ENCODE data around the gene PIM2. TPM values are rescaled to one million over a fixed set of nuclear protein-coding genes. Genes with fewer than 3 reads are reported as not detected.

The PIM2 gene
- total RNA-seq, 1 experiment from 2014 or later, result 15.6 TPM

DNA sequence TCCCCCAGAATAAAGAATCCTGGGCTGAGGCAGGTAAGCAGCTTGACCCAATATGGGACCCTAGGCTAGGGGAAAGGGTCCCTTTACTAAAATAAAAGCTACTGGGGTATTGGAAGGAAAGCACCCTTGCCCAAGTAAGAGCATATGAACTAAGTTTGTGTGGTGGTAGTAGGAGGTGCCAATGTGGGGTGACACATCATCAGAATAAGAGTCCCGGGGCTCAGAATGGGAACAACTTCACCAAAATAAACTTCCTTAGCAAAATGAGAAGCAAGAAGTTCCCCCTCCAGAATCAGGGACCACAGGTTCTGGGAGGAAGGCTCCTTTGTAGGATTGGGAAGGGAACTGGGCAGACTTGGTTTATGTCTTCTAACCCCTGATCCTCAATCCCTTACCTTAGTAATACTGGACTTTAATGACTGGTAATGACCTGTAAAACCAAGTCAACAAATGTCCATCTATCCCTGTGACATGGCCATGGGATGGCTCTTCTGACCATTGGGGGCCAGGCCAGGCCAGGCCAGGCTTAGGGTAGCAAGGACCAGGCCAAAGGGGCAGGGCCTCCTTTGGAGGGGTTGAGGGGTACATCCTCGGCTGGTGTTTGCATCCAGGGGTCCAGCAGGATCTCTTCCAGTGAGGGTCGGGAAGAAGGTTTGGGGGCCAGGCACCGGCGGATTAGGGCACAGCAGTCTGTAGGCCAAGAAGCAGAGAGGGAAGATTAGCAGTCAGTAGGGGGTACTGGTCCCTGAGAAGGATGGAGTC, 5.0 kb downstream of the PIM2 start:
- H4K20me1 ChIP-seq (ENCODE audit: insufficient read depth), result no peaks in the 10 kb centered on the region
- H3K9ac ChIP-seq (ENCODE audit: low read length), result no peak overlapping the region
- ATAC-seq (no peak), DNase-seq (ENCODE audit: low read depth, low spot score) (no peak)
- H3K4me2 ChIP-seq (ENCODE audit: low read length), result no peak overlapping the region
- H3K79me2 ChIP-seq (ENCODE audit: insufficient read depth, low read length), result peaks cover 58% of the 10 kb centered on the region
- H3K27me3 ChIP-seq (ENCODE audit: insufficient read depth, low read length), result no peaks in the 10 kb centered on the region
- no peaks in the 10 kb centered on the region for H3K9me2 ChIP-seq (ENCODE audit: insufficient read depth)
- no TSS peak for BruUV-seq (replicated peaks)
- H3K9me3 ChIP-seq (ENCODE audit: control insufficient read depth in 1 of 2, insufficient read depth in 1 of 2, low read depth in 1 of 2, low read length in 2 of 2), result no peaks in the 10 kb centered on the region
- intact Hi-C loops (cut with micrococcal nuclease), result no loop called here
- peaks cover 7 to 12% of the 10 kb centered on the region in 2 experiments; a peak in 3 of 4 replicates for H3K36me3 ChIP-seq (ENCODE audit: control insufficient read depth in 1 of 2, insufficient read depth in 2 of 2, low read length in 2 of 2)
- ChIA-PET POLR2A (no interaction called here), CTCF (no interaction called here), RAD21 (ENCODE audit: low non-redundant PET in 1 of 2, low total read pairs in 2 of 2, uncharacterized antibody in 2 of 2, unreplicated experiment in 2 of 2) (no interaction called here)
- TF ChIP-seq, protein P1, sequence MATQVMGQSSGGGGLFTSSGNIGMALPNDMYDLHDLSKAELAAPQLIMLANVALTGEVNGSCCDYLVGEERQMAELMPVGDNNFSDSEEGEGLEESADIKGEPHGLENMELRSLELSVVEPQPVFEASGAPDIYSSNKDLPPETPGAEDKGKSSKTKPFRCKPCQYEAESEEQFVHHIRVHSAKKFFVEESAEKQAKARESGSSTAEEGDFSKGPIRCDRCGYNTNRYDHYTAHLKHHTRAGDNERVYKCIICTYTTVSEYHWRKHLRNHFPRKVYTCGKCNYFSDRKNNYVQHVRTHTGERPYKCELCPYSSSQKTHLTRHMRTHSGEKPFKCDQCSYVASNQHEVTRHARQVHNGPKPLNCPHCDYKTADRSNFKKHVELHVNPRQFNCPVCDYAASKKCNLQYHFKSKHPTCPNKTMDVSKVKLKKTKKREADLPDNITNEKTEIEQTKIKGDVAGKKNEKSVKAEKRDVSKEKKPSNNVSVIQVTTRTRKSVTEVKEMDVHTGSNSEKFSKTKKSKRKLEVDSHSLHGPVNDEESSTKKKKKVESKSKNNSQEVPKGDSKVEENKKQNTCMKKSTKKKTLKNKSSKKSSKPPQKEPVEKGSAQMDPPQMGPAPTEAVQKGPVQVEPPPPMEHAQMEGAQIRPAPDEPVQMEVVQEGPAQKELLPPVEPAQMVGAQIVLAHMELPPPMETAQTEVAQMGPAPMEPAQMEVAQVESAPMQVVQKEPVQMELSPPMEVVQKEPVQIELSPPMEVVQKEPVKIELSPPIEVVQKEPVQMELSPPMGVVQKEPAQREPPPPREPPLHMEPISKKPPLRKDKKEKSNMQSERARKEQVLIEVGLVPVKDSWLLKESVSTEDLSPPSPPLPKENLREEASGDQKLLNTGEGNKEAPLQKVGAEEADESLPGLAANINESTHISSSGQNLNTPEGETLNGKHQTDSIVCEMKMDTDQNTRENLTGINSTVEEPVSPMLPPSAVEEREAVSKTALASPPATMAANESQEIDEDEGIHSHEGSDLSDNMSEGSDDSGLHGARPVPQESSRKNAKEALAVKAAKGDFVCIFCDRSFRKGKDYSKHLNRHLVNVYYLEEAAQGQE (IDR thresholded peaks at IDR 0.05; ENCODE audit: low read depth), result no peak
- TF ChIP-seq CBX3 (IDR thresholded peaks at IDR 0.05; ENCODE audit: low read depth), result no peak
- TF ChIP-seq RAD21 (IDR thresholded peaks at IDR 0.05; ENCODE audit: low read depth), result no peak
- TF ChIP-seq, protein P2, sequence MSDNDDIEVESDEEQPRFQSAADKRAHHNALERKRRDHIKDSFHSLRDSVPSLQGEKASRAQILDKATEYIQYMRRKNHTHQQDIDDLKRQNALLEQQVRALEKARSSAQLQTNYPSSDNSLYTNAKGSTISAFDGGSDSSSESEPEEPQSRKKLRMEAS (IDR thresholded peaks at IDR 0.05), result no peak
- no peak for TF ChIP-seq FOSL1 (IDR thresholded peaks at IDR 0.05; ENCODE audit: low read depth)
- no peak for TF ChIP-seq ELF1 (IDR thresholded peaks at IDR 0.05; ENCODE audit: borderline replicate concordance, low read depth)
- no peak for TF ChIP-seq POLR2AphosphoS5 (IDR thresholded peaks at IDR 0.05; ENCODE audit: low read depth, low read length)
- no peak for TF ChIP-seq ZNF274 (IDR thresholded peaks at IDR 0.05; ENCODE audit: low read depth, low read length)
- TF ChIP-seq POLR2A (IDR thresholded peaks at IDR 0.05; ENCODE audit: borderline replicate concordance, extremely low read depth, insufficient read depth, insufficient read length), result no peak
- TF ChIP-seq TCF7L2 (IDR thresholded peaks at IDR 0.05; ENCODE audit: borderline replicate concordance, extremely low read depth, insufficient read depth, insufficient read length), result no peak
- no peak for TF ChIP-seq SP1 (IDR thresholded peaks at IDR 0.05; ENCODE audit: low read depth)
- TF ChIP-seq, protein P3, sequence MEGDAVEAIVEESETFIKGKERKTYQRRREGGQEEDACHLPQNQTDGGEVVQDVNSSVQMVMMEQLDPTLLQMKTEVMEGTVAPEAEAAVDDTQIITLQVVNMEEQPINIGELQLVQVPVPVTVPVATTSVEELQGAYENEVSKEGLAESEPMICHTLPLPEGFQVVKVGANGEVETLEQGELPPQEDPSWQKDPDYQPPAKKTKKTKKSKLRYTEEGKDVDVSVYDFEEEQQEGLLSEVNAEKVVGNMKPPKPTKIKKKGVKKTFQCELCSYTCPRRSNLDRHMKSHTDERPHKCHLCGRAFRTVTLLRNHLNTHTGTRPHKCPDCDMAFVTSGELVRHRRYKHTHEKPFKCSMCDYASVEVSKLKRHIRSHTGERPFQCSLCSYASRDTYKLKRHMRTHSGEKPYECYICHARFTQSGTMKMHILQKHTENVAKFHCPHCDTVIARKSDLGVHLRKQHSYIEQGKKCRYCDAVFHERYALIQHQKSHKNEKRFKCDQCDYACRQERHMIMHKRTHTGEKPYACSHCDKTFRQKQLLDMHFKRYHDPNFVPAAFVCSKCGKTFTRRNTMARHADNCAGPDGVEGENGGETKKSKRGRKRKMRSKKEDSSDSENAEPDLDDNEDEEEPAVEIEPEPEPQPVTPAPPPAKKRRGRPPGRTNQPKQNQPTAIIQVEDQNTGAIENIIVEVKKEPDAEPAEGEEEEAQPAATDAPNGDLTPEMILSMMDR (IDR thresholded peaks at IDR 0.05 in 2 of 3, conservative IDR thresholded peaks at IDR 0.05 in 1 of 3; ENCODE audit: borderline replicate concordance in 1 of 3, insufficient read depth in 1 of 3, low read depth in 2 of 3, low read length in 2 of 3), result no peak
- no peak for TF ChIP-seq CEBPB (IDR thresholded peaks at IDR 0.05; ENCODE audit: low read depth)
- no peak for TF ChIP-seq YY1 (IDR thresholded peaks at IDR 0.05; ENCODE audit: extremely low read depth, insufficient replicate concordance, low read depth, low read length)
- TF ChIP-seq, protein P4, sequence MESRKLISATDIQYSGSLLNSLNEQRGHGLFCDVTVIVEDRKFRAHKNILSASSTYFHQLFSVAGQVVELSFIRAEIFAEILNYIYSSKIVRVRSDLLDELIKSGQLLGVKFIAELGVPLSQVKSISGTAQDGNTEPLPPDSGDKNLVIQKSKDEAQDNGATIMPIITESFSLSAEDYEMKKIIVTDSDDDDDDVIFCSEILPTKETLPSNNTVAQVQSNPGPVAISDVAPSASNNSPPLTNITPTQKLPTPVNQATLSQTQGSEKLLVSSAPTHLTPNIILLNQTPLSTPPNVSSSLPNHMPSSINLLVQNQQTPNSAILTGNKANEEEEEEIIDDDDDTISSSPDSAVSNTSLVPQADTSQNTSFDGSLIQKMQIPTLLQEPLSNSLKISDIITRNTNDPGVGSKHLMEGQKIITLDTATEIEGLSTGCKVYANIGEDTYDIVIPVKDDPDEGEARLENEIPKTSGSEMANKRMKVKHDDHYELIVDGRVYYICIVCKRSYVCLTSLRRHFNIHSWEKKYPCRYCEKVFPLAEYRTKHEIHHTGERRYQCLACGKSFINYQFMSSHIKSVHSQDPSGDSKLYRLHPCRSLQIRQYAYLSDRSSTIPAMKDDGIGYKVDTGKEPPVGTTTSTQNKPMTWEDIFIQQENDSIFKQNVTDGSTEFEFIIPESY (IDR thresholded peaks at IDR 0.05; ENCODE audit: extremely low read depth, insufficient replicate concordance, low read length), result no peak
- TF ChIP-seq SRF (IDR thresholded peaks at IDR 0.05; ENCODE audit: low read depth), result no peak
- TF ChIP-seq ZFX (IDR thresholded peaks at IDR 0.05), result no peak
- TF ChIP-seq EZH2phosphoT487 (IDR thresholded peaks at IDR 0.05; ENCODE audit: borderline replicate concordance), result no peak
- no peak for TF ChIP-seq EGR1 (IDR thresholded peaks at IDR 0.05; ENCODE audit: low read depth)
- TF ChIP-seq JUND (IDR thresholded peaks at IDR 0.05), result no peak
- H3K4me1 ChIP-seq (ENCODE audit: control insufficient read depth in 1 of 2, insufficient read depth in 2 of 2, low read length in 2 of 2), result peaks cover 2 to 25% of the 10 kb centered on the region in 2 experiments
- no peak overlapping the region for H3K27ac ChIP-seq (ENCODE audit: low read depth, low read length)
- no peak overlapping the region for H3K4me3 ChIP-seq (replicated peaks in 1 of 2; ENCODE audit: low read depth in 1 of 2, low read length in 2 of 2)
- no peak overlapping the region for H2AFZ ChIP-seq (ENCODE audit: low read depth, low read length, poor library complexity, severe bottlenecking)
